ENCODE measurements around the gene ANP32B.
"Not testable (repeated sequence)": the region's sequence is repeated elsewhere in the genome, so short reads cannot be mapped to it uniquely, and the experiment has no call there.

The ANP32B gene

GRCh38 chr9:97982683-97983588 lies at the start of gene ANP32B:
Gene ANP32B, plus strand, starts transcription at chr9:97983341. Its CDS starts 215 bp downstream, at chr9:97983556.
- DNase-seq (ENCODE audit: low read depth): peak; percentile 93

GRCh38 chr9:97934321-97935115 lies 48.6 kb upstream of the ANP32B start:
- no peak for DNase-seq (ENCODE audit: low read depth)

- no peak for DNase-seq (ENCODE audit: low read depth)
Observed at GRCh38 chr9:97935276-97935675, 47.9 kb upstream of the ANP32B start.

- DNase-seq (ENCODE audit: low read depth): no peak
Observed at GRCh38 chr9:97936998-97937397, 46.1 kb upstream of the ANP32B start.

GRCh38 chr9:97938081-97938644 lies 45.0 kb upstream of the ANP32B start, which contains the start of gene HEMGN:
Gene HEMGN, minus strand, starts transcription at chr9:97938172. Its CDS starts 36 bp downstream, at chr9:97938136.
- DNase-seq (ENCODE audit: low read depth): no peak

- no peak for DNase-seq (ENCODE audit: low read depth)
Observed at GRCh38 chr9:97940233-97940632, 42.9 kb upstream of the ANP32B start.

GRCh38 chr9:97940741-97941140 lies 42.4 kb upstream of the ANP32B start:
- no peak for DNase-seq (ENCODE audit: low read depth)

- no peak for DNase-seq (ENCODE audit: low read depth)
Observed at GRCh38 chr9:97941323-97941722, 41.8 kb upstream of the ANP32B start.

GRCh38 chr9:97943308-97943855 lies 39.8 kb upstream of the ANP32B start:
- DNase-seq (ENCODE audit: low read depth): no peak

- DNase-seq (ENCODE audit: low read depth): no peak
Observed at GRCh38 chr9:97944612-97945011, 38.5 kb upstream of the ANP32B start.

GRCh38 chr9:97945470-97945869 lies 37.7 kb upstream of the ANP32B start:
- not testable (repeated sequence) for DNase-seq (ENCODE audit: low read depth)

GRCh38 chr9:97947094-97947493 lies 36.0 kb upstream of the ANP32B start:
- not testable (repeated sequence) for DNase-seq (ENCODE audit: low read depth)

GRCh38 chr9:97950873-97951272 lies 32.3 kb upstream of the ANP32B start:
- not testable (repeated sequence) for DNase-seq (ENCODE audit: low read depth)

GRCh38 chr9:97954550-97954989 lies 28.6 kb upstream of the ANP32B start:
- DNase-seq (ENCODE audit: low read depth): peak; percentile 58

GRCh38 chr9:97956331-97956730 lies 26.8 kb upstream of the ANP32B start:
- DNase-seq (ENCODE audit: low read depth): no peak

- peak; percentile 80 for DNase-seq (ENCODE audit: low read depth)
Observed at GRCh38 chr9:97958812-97959511, 24.2 kb upstream of the ANP32B start.

- DNase-seq (ENCODE audit: low read depth): no peak
Observed at GRCh38 chr9:97959585-97959984, 23.6 kb upstream of the ANP32B start.

GRCh38 chr9:97960678-97961328 lies 22.3 kb upstream of the ANP32B start:
- DNase-seq (ENCODE audit: low read depth): not testable (repeated sequence)

- DNase-seq (ENCODE audit: low read depth): peak; percentile 22
Observed at GRCh38 chr9:97961361-97961760, 21.8 kb upstream of the ANP32B start.

- DNase-seq (ENCODE audit: low read depth): no peak
Observed at GRCh38 chr9:97962136-97962535, 21.0 kb upstream of the ANP32B start.

- no peak for DNase-seq (ENCODE audit: low read depth)
Observed at GRCh38 chr9:97962575-97962974, 20.6 kb upstream of the ANP32B start.

Data from ELR (cell line).